NB4 (cell line): ENCODE results near the gene SPHK1.
A peak's percentile ranks its signal among the peaks of the same experiment; 100 is the strongest.

Source experiments
- DNase-seq: peaks from one replicate; pipeline ENCODE4 v3.0.0; 2010; ENCODE audit warnings: low read depth
- H3K4me3 ChIP-seq: one replicate; pipeline ENCODE4 v1.5.1; 2011; ENCODE audit warnings: mild to moderate bottlenecking, low read depth, low read length, moderate library complexity
- CTCF ChIP-seq: IDR thresholded peaks from one replicate; pipeline ENCODE4 v1.5.1; 2012; ENCODE audit warnings: low read depth, low read length
- MAX ChIP-seq: IDR thresholded peaks from 2 replicates; pipeline ENCODE4 v1.6.1; 2011; ENCODE audit warnings: low read depth, low read length
- MYC ChIP-seq: IDR thresholded peaks from 2 replicates; pipeline ENCODE4 v1.6.1; 2011; ENCODE audit warnings: low read depth, low read length
- POLR2A ChIP-seq: IDR thresholded peaks from 2 replicates; pipeline ENCODE4 v1.6.1; 2011; ENCODE audit warnings: mild to moderate bottlenecking; ENCODE audit not compliant: insufficient read length; ENCODE audit errors: extremely low read depth

SPHK1 gene

GRCh38 chr17:76432004-76432403 is 47.6 kb downstream of the SPHK1 start:
- DNase-seq, result no peak
- TF ChIP-seq CTCF (no peak), MAX (no peak), MYC (no peak), POLR2A (no peak)
- H3K4me3 ChIP-seq, result no peak overlapping the region

- DNase-seq, result peak; percentile 32
- TF ChIP-seq POLR2A (no peak), CTCF (peak; percentile 39)
- no peak overlapping the region for H3K4me3 ChIP-seq
These were observed 48.4 kb downstream of the SPHK1 start for GRCh38 chr17:76432712-76433336.

GRCh38 chr17:76433693-76434092 is 49.3 kb downstream of the SPHK1 start:
- H3K4me3 ChIP-seq, result no peak overlapping the region
- no peak for DNase-seq
- TF ChIP-seq CTCF (no peak), MYC (no peak), POLR2A (no peak), MAX (no peak)

- H3K4me3 ChIP-seq, result no peak overlapping the region
- DNase-seq, result no peak
- TF ChIP-seq POLR2A (no peak), MAX (no peak), CTCF (no peak), MYC (no peak)
These were observed 50.5 kb downstream of the SPHK1 start for GRCh38 chr17:76434870-76435269.

GRCh38 chr17:76435751-76436150 is 51.3 kb downstream of the SPHK1 start:
- no peak for DNase-seq
- TF ChIP-seq MAX (no peak), MYC (no peak), POLR2A (no peak), CTCF (no peak)
- no peak overlapping the region for H3K4me3 ChIP-seq
